GM13977 (cell line): ENCODE results near the gene CALHM1.

Experiments
- DNase-seq: peaks from one replicate; pipeline ENCODE4 v3.0.0; 2012; ENCODE audit warnings: low spot score
- in situ Hi-C: fragments of 300-500 bp; cut with MboI; formaldehyde crosslinking; loops from one replicate; pipeline ENCODE4 v1.12.0; 2022; ENCODE audit warnings: low sequenced_read_pairs, low pct_unique_long_range_greater_than_20kb, mixed read lengths, inconsistent platforms; ENCODE audit not compliant: unreplicated experiment
- TF ChIP-seq, protein P1 (sequence below): IDR thresholded peaks from 2 replicates; pipeline ENCODE4 v1.5.1; 2012; ENCODE audit warnings: mild to moderate bottlenecking, control low read depth; ENCODE audit not compliant: insufficient read depth; ENCODE audit errors: extremely low read depth, missing control alignments

CALHM1 gene

DNA sequence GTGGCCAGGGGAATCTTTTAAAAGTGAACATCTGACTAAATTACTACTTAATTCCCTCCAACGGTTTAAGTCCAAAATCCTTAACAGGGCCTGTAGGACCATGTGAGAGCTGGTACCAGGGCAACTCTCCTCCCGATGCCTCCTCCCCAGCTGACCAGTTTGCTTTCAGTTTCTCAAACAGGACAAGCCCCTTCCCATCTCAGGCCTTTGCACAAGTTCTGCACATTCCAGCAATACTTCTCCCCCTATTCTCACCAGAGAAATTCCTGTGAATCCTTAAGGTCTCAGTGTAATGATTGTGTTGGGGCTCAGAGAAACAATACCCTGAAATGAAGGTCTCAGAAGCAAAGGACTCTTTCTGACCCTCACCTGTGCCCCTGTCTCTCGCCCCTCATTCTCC, 8.0 kb upstream of the CALHM1 start:
- DNase-seq, result no peak
- TF ChIP-seq, protein P1, sequence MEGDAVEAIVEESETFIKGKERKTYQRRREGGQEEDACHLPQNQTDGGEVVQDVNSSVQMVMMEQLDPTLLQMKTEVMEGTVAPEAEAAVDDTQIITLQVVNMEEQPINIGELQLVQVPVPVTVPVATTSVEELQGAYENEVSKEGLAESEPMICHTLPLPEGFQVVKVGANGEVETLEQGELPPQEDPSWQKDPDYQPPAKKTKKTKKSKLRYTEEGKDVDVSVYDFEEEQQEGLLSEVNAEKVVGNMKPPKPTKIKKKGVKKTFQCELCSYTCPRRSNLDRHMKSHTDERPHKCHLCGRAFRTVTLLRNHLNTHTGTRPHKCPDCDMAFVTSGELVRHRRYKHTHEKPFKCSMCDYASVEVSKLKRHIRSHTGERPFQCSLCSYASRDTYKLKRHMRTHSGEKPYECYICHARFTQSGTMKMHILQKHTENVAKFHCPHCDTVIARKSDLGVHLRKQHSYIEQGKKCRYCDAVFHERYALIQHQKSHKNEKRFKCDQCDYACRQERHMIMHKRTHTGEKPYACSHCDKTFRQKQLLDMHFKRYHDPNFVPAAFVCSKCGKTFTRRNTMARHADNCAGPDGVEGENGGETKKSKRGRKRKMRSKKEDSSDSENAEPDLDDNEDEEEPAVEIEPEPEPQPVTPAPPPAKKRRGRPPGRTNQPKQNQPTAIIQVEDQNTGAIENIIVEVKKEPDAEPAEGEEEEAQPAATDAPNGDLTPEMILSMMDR, result no peak
- in situ Hi-C loops, result no loop called here

DNA sequence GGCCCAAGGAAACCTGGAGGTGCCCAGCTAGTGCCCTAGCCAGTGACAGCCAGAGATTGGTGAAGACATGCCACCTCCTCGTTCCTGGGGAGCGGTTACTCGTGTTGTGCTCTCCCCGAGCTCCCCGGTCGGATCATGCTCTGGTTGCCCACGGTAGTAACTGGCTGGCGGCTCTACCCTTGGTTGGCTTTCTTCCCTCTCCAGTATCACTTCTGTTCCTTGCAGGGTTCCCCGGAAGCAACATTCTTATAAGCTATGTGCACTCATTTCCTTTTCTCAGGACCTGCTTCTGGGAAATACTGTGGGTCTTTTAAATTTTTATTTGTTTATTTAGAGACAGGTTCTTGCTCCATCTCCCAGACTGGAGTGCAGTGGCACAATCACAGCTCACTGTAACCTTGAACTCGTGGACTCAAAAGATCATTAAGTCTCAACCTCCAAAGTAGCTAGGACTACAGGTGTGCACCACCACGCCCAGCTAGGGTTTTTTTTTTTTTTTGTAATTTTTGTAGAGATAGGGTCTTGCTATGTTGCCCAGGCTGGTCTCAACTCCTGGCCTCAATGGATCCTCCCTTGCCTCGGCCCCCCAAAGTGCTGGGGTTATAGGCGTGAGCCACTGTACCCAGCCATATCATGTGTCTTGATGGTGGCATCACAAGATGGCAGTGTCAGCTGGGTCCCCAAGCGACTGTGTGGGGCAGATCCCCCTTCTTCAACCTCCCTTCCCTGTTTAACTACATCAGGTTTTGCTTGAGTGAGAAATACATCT, 6.9 kb upstream of the CALHM1 start:
- TF ChIP-seq, protein P1, result no peak
- DNase-seq, result no peak
- in situ Hi-C loops, result no loop called here

DNA sequence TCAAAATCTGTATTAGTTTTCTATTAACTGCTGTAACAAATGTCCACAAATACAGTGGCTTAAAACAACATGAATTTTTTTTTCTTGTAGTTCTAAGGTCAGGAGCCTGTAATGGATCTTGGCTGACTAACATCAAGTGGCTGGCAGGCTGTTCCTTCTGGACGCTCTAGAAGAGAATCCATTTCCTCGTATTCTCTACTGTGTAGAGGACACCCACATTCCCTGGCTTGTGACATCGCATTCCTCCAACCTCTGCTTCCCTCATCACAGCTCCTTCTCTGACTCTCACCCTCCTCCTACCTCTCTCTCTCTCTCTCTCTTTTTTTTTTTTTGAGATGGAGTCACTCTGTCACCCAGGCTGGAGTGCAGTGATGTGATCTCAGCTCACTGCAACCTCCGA, 4.8 kb upstream of the CALHM1 start:
- TF ChIP-seq, protein P1, result no peak
- DNase-seq, result no peak
- in situ Hi-C loops, result no loop called here

DNA sequence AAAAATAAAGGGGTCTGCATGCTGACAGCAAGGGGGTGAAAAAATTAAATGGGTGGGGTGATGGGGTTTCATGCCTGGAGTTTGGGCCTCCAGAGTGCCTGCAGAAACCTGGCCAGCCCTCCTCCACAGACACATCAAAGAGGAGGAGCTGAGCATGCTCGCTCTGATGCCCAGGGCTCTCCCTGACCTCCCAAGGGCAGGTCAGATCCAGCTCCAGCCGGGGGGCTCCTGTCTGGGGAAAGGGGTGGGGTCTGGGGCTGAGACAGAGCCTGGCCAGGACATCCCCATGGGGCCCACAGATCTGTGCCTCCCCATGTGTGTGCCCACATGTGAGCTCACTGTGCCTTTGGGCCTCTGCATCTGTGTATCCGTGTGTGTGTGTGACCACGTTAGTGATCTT, 915 bp upstream of the CALHM1 start:
- DNase-seq, result no peak
- in situ Hi-C loops, result no loop called here
- TF ChIP-seq, protein P1, result no peak

DNA sequence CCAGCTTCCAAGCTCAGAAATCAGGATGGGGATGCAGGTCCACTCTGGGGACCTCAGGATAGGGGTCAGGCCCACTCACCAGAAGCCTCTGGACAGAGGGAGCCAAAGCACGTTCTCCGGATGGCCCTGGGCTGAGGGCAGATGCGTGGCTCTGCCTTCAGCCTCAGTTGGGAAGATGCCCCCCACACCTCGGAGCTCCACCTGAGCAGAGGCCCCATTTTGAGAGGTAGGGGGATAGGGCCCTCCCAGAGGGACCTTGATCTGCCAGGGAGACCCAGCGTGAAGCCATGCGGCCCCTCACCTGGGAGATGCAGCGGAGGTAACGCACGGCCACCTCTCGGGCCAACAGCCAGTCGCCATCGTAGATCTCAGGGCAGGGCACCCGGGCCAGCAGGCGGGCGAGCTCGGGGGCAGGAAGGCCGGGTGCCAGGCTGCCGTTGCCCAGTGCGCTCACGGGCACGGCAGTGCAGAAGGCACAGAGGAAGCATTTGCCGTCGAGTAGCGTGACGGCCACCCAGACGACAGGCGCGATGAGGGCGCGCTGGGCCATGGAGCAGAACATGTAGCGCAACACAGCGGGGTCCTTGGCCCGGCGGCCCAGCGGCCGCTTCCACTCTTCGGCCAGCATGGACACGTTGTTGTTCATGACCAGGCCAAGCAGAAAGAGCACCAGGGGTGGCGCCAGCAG, 660 bp downstream of the CALHM1 start:
- TF ChIP-seq, protein P1, result no peak
- DNase-seq, result no peak
- in situ Hi-C loops, result no loop called here

DNA sequence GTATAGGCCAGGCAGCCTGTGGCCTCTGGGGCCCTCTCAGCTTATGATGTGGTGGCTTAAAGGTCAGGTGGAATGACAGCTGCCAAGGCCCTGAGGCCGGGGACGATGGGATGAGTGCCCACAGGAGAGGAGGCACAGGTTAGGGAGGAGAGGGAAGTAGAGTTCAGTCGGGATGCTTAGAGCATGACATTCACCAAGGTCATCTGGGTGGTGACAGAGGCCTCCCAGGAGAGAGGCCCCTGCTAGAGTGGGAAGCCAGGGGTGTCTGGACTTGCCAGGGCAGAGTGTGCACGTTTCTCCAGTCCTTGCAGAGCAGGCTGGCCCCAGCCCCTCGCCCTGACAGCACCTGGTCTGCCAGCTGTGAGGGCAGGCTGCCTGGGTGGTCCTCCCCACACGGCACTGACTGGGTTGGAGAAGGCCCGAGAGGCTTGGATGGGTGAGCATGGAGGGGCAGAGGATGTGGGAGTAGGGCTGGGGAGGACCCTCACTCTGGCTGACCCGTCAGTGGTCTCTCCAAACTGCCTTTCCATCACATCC, 1.5 kb downstream of the CALHM1 start:
- in situ Hi-C loops, result no loop called here
- no peak for DNase-seq
- TF ChIP-seq, protein P1, result no peak
